Measurements from ENCODE around the gene ADK. TPM values are rescaled to one million over a fixed set of nuclear protein-coding genes. Genes with fewer than 3 reads are reported as not detected.

Gene ADK
- total RNA-seq, 1 experiment from 2014 or later, result 26.8 TPM

- Histone ChIP-seq H3K56ac (ENCODE audit: insufficient read length, low read depth, low read length) (no peak overlapping the region), H3K23ac (ENCODE audit: insufficient read length, low read depth, low read length) (no peak overlapping the region), H4K5ac (ENCODE audit: insufficient read length, low read depth, low read length) (no peak overlapping the region), H3K18ac (ENCODE audit: insufficient read length, low read depth, low read length) (no peak overlapping the region), H3K23me2 (ENCODE audit: insufficient read length, low read depth, low read length, poor library complexity, severe bottlenecking) (no peaks in the 10 kb centered on the region), H3K9ac (ENCODE audit: extremely low read depth, insufficient read length, low read length) (no peak overlapping the region), H2BK15ac (ENCODE audit: low read depth, low read length) (no peak overlapping the region), H3K27ac (ENCODE audit: insufficient read length, low read depth, low read length) (no peak overlapping the region), H2AK5ac (ENCODE audit: insufficient read length, low read length) (no peak overlapping the region), H3K4me2 (ENCODE audit: insufficient read depth, insufficient read length, low read length) (no peak overlapping the region), H2BK20ac (ENCODE audit: low read depth, low read length, poor library complexity, severe bottlenecking) (no peak overlapping the region), H2BK120ac (ENCODE audit: low read depth, low read length, poor library complexity, severe bottlenecking) (no peak overlapping the region), H2AFZ (ENCODE audit: low read length) (no peak overlapping the region), H4K91ac (ENCODE audit: insufficient read length, low read depth, low read length) (no peak overlapping the region), H3K79me2 (ENCODE audit: insufficient read depth, low read length) (no peaks in the 10 kb centered on the region), H4K20me1 (ENCODE audit: control insufficient read depth, insufficient read depth, insufficient read length) (no peaks in the 10 kb centered on the region), H3K9me3 (ENCODE audit: control insufficient read depth, low read depth, low read length) (no peaks in the 10 kb centered on the region), H2BK12ac (ENCODE audit: insufficient read length, low read depth, low read length) (no peak overlapping the region), H3K14ac (ENCODE audit: insufficient read depth, low read length) (no peak overlapping the region), H3K4me1 (ENCODE audit: insufficient read depth, low read length) (no peaks in the 10 kb centered on the region), H3K4ac (ENCODE audit: low read depth, low read length) (no peak overlapping the region), H3K79me1 (ENCODE audit: insufficient read depth, low read depth, low read length, poor library complexity, severe bottlenecking) (no peaks in the 10 kb centered on the region), H3K27me3 (ENCODE audit: insufficient read depth, low read length) (no peaks in the 10 kb centered on the region), H2BK5ac (ENCODE audit: insufficient read length, low read length) (no peak overlapping the region), H4K8ac (replicated peaks; ENCODE audit: insufficient read length, low read depth, low read length) (no peak overlapping the region), H3T11ph (ENCODE audit: low read length) (no peak overlapping the region)
- Mint-ChIP-seq H3K9me3 (no peaks in the 10 kb centered on the region), H3K27me3 (ENCODE audit: low read depth) (no peaks in the 10 kb centered on the region), H3K27ac (no peak overlapping the region), H3K4me1 (peaks cover 4 to 5% of the 10 kb centered on the region in 2 experiments; a peak in 2 of 4 replicates), H3K36me3 (ENCODE audit: insufficient read depth in 1 of 3, low read depth in 3 of 3) (peaks cover 0 to 3% (median 0%) of the 10 kb centered on the region in 3 experiments; a peak in 2 of 7 replicates), H3K4me3 (no peak overlapping the region)
- WGBS (ENCODE audit: extremely low coverage, insufficient read length, low lambda C conversion rate), result no CpG with 5 or more reads among the region's 1 CpG
- DNase-seq, result no peak
- no peak for TF ChIP-seq CTCF (conservative IDR thresholded peaks at IDR 0.05)
These were observed 526.9 kb downstream of the ADK start for GRCh38 chr10:74677951-74678350.
